HEK293 (cell line): ENCODE results near the gene ZNF76.
A peak's percentile ranks its signal among the peaks of the same experiment; 100 is the strongest.

Experiments
- CTCF ChIA-PET: fragments of 350-600 bp; formaldehyde crosslinking; extraction: SDS; loops from one replicate; lab custom pipeline; 2021; ENCODE audit warnings: antibody characterized with exemption; lab: Yijun Ruan, JAX
- POLR2A ChIA-PET: fragments of 300-600 bp; formaldehyde crosslinking; extraction: SDS; loops from one replicate; lab custom pipeline; 2020; ENCODE audit warnings: antibody characterized with exemption, inconsistent platforms; lab: Yijun Ruan, JAX
- H3K27ac ChIP-seq: fragments of 200-500 bp; sonication (Bioruptor generic); 2 replicates; pipeline ENCODE4 v1.5.1; 2014; ENCODE audit warnings: low read depth, low read length, control low read depth, inconsistent platforms; ENCODE audit errors: extremely low read depth
- H3K36me3 ChIP-seq, 2 experiments: fragments of 200-500 bp in 1 of 2; sonication (Bioruptor generic) in 1 of 2; 1 replicate in 1 of 2; 2 replicates in 1 of 2; pipeline ENCODE4 v1.5.1; 2014 to 2017; ENCODE audit warnings: inconsistent platforms in 2 of 2, low read length in 2 of 2; ENCODE audit not compliant: control insufficient read depth in 2 of 2, insufficient read depth in 1 of 2
- H3K4me1 ChIP-seq: fragments of 200-500 bp; sonication (Bioruptor generic); 2 replicates; pipeline ENCODE4 v1.5.1; 2014; ENCODE audit warnings: mild to moderate bottlenecking, low read length, inconsistent platforms; ENCODE audit not compliant: control insufficient read depth, insufficient read depth
- H3K4me3 ChIP-seq: 2 replicates; pipeline ENCODE4 v1.5.1; 2011; ENCODE audit warnings: low read depth, mild to moderate bottlenecking, control low read depth, low read length, moderate library complexity
- H3K9me3 ChIP-seq: fragments of 200-500 bp; sonication (Bioruptor generic); 2 replicates; pipeline ENCODE4 v1.5.1; 2014; ENCODE audit warnings: low read depth, low read length, inconsistent platforms; ENCODE audit not compliant: control insufficient read depth, insufficient read depth
- OSR2 ChIP-seq: fragments of 450-650 bp; formaldehyde crosslinking; IDR thresholded peaks from 2 replicates; pipeline ENCODE4 v1.5.1; 2016; ENCODE audit warnings: missing biosample characterization, missing genetic modification characterization
- SALL2 ChIP-seq: fragments of 450-650 bp; formaldehyde crosslinking; IDR thresholded peaks from 2 replicates; pipeline ENCODE4 v1.5.0; 2017; ENCODE audit warnings: missing biosample characterization, mild to moderate bottlenecking, missing genetic modification characterization, borderline replicate concordance
- YY2 ChIP-seq: fragments of 450-650 bp; formaldehyde crosslinking; IDR thresholded peaks from 2 replicates; pipeline ENCODE4 v1.5.1; 2016; ENCODE audit warnings: missing biosample characterization, missing genetic modification characterization
- ZFP3 ChIP-seq: fragments of 450-650 bp; formaldehyde crosslinking; IDR thresholded peaks from 2 replicates; pipeline ENCODE4 v1.5.1; 2016; ENCODE audit warnings: low read depth, missing biosample characterization, missing genetic modification characterization
- ZNF138 ChIP-seq: fragments of 450-650 bp; formaldehyde crosslinking; IDR thresholded peaks from 2 replicates; pipeline ENCODE4 v1.5.1; 2016; ENCODE audit warnings: missing biosample characterization, missing genetic modification characterization, borderline replicate concordance
- ZNF157 ChIP-seq: fragments of 450-650 bp; formaldehyde crosslinking; IDR thresholded peaks from 2 replicates; pipeline ENCODE4 v1.5.1; 2016; ENCODE audit warnings: missing biosample characterization, missing genetic modification characterization
- ZNF184 ChIP-seq: fragments of 450-650 bp; IDR thresholded peaks from 2 replicates; pipeline ENCODE4 v1.5.1; 2018; ENCODE audit warnings: missing biosample characterization, mild to moderate bottlenecking, missing genetic modification characterization
- ZNF211 ChIP-seq: fragments of 450-650 bp; formaldehyde crosslinking; IDR thresholded peaks from 2 replicates; pipeline ENCODE4 v1.5.1; 2016; ENCODE audit warnings: low read depth, missing biosample characterization, missing genetic modification characterization
- ZNF214 ChIP-seq: fragments of 450-650 bp; formaldehyde crosslinking; IDR thresholded peaks from 2 replicates; pipeline ENCODE4 v1.5.1; 2017; ENCODE audit warnings: missing biosample characterization, mild to moderate bottlenecking, missing genetic modification characterization, borderline replicate concordance
- ZNF23 ChIP-seq: fragments of 450-650 bp; formaldehyde crosslinking; IDR thresholded peaks from 2 replicates; pipeline ENCODE4 v1.5.1; 2016; ENCODE audit warnings: missing biosample characterization, missing genetic modification characterization, borderline replicate concordance
- ZNF391 ChIP-seq: fragments of 450-650 bp; formaldehyde crosslinking; IDR thresholded peaks from 2 replicates; pipeline ENCODE4 v1.5.1; 2016; ENCODE audit warnings: low read depth, missing biosample characterization, missing genetic modification characterization, borderline replicate concordance
- ZNF398 ChIP-seq: fragments of 450-650 bp; formaldehyde crosslinking; IDR thresholded peaks from 2 replicates; pipeline ENCODE4 v1.5.1; 2017; ENCODE audit warnings: missing biosample characterization, missing genetic modification characterization
- ZNF48 ChIP-seq: fragments of 450-650 bp; formaldehyde crosslinking; IDR thresholded peaks from 2 replicates; pipeline ENCODE4 v1.5.1; 2016; ENCODE audit warnings: missing biosample characterization, missing genetic modification characterization
- ZNF514 ChIP-seq: fragments of 450-650 bp; formaldehyde crosslinking; IDR thresholded peaks from 2 replicates; pipeline ENCODE4 v1.5.1; 2016; ENCODE audit warnings: missing biosample characterization, missing genetic modification characterization
- ZNF549 ChIP-seq: fragments of 450-650 bp; IDR thresholded peaks from 2 replicates; pipeline ENCODE4 v1.5.1; 2018; ENCODE audit warnings: missing biosample characterization, missing genetic modification characterization, mild to moderate bottlenecking, inconsistent platforms, moderate library complexity
- ZNF558 ChIP-seq: fragments of 450-650 bp; formaldehyde crosslinking; IDR thresholded peaks from 2 replicates; pipeline ENCODE4 v1.5.1; 2016; ENCODE audit warnings: missing biosample characterization, missing genetic modification characterization
- ZNF596 ChIP-seq: fragments of 450-650 bp; IDR thresholded peaks from 2 replicates; pipeline ENCODE4 v1.5.0; 2018; ENCODE audit warnings: missing biosample characterization, mild to moderate bottlenecking, missing genetic modification characterization, moderate library complexity
- ZNF624 ChIP-seq: fragments of 450-650 bp; formaldehyde crosslinking; IDR thresholded peaks from 2 replicates; pipeline ENCODE4 v1.5.1; 2017; ENCODE audit warnings: missing biosample characterization, missing genetic modification characterization
- ZNF660 ChIP-seq: fragments of 450-650 bp; IDR thresholded peaks from 2 replicates; pipeline ENCODE4 v1.5.1; 2018; ENCODE audit warnings: missing biosample characterization, mild to moderate bottlenecking, missing genetic modification characterization
- ZNF768 ChIP-seq: fragments of 450-650 bp; formaldehyde crosslinking; IDR thresholded peaks from 2 replicates; pipeline ENCODE4 v1.5.1; 2018; ENCODE audit warnings: missing biosample characterization, mild to moderate bottlenecking, missing genetic modification characterization
- ZNF843 ChIP-seq: fragments of 450-650 bp; formaldehyde crosslinking; IDR thresholded peaks from 2 replicates; pipeline ENCODE4 v1.5.1; 2016; ENCODE audit warnings: missing biosample characterization, missing genetic modification characterization
- TF ChIP-seq, protein P1 (sequence below): fragments of 450-650 bp; formaldehyde crosslinking; IDR thresholded peaks from 2 replicates; pipeline ENCODE4 v1.5.1; 2016; ENCODE audit warnings: missing biosample characterization, missing genetic modification characterization
- TF ChIP-seq, protein P2 (sequence below): fragments of 450-650 bp; formaldehyde crosslinking; IDR thresholded peaks from 2 replicates; pipeline ENCODE4 v1.5.1; 2017; ENCODE audit warnings: missing biosample characterization, missing genetic modification characterization

Gene ZNF76

GRCh38 chr6:35283361-35283760 is 23.8 kb downstream of the ZNF76 start:
- Histone ChIP-seq H3K4me1 (peaks cover 14% of the 10 kb centered on the region), H3K9me3 (no peaks in the 10 kb centered on the region), H3K27ac (no peak overlapping the region), H3K36me3 (peaks cover 30 to 61% of the 10 kb centered on the region in 2 experiments; a peak in 2 of 3 replicates), H3K4me3 (no peak overlapping the region)
- CTCF ChIA-PET: interaction anchor here (0.6 to 2.4 kb wide), 3 partner anchors 10 to 264 kb away, joined by 3 to 5 read pairs (median 3); no protein-coding TSS in a partner anchor
- no peak for TF ChIP-seq ZNF768 (tag by site-specific recombination)
- TF ChIP-seq ZNF558: no peak
- no peak for TF ChIP-seq ZNF48 (tag by site-specific recombination)
- TF ChIP-seq ZNF138 (tag by site-specific recombination): no peak
- no peak for TF ChIP-seq ZNF214 (tag by site-specific recombination)
- TF ChIP-seq ZNF843 (tag by site-specific recombination): no peak
- TF ChIP-seq OSR2 (tag by site-specific recombination): no peak
- no peak for TF ChIP-seq ZNF157 (tag by site-specific recombination)
- no peak for TF ChIP-seq ZFP3 (tag by site-specific recombination)
- no peak for TF ChIP-seq ZNF596
- no peak for TF ChIP-seq ZNF398
- no peak for TF ChIP-seq ZNF23
- TF ChIP-seq YY2 (tag by site-specific recombination): no peak
- no peak for TF ChIP-seq ZNF391
- no peak for TF ChIP-seq ZNF514 (tag by site-specific recombination)
- POLR2A ChIA-PET: no interaction called here

DNA sequence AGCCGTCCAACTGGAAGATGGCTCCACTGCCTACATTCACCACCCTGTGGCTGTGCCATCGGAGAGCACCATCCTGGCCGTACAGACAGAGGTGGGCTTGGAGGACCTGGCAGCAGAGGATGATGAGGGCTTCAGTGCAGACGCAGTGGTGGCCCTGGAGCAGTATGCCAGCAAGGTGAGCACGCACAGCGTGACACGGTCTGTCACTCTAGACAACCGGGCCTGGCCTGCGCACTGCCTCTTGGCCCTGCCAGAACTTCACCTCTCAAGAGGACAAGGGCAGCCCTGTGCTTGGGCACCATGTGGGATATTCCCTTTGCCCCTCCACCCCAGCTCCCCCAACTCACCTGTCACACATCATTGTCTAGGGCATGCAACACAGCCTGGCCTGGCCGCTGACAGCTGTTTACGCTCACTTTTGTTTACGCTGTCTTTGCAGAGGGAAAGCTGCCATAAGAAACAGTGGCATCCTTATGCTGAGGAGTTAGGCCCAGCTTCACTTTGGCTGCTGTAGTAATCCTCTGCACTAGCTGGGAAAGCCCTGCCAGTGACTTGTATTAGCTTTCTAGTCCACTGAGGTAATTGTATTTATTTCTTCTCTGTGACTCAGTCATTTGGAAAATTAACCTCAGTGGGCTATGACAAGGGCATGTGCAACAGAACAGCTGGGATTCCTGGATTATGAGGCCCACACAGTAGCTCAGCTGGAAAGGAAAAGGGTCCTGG is 28.3 kb downstream of the ZNF76 start:
- CTCF ChIA-PET: interaction anchor here (0.7 to 1.5 kb wide), 3 partner anchors 9 to 40 kb away, joined by 3 to 5 read pairs (median 4); partner anchors contain the start of gene DEF6
- TF ChIP-seq ZNF660 (tag by site-specific recombination) (no peak), ZNF184 (no peak), SALL2 (tag by site-specific recombination) (no peak), ZNF624 (tag by site-specific recombination) (no peak), ZNF549 (tag by site-specific recombination) (no peak)
- no peak overlapping the region for H3K27ac ChIP-seq
- no peaks in the 10 kb centered on the region for H3K9me3 ChIP-seq
- no peaks in the 10 kb centered on the region for H3K4me1 ChIP-seq
- POLR2A ChIA-PET: interaction anchor here (1.1 to 1.9 kb wide), 2 partner anchors 11 to 29 kb away, joined by 3 to 6 read pairs; partner anchors contain the start of gene ZNF76
- no peak overlapping the region for H3K4me3 ChIP-seq
- H3K36me3 ChIP-seq: peaks cover 17 to 90% of the 10 kb centered on the region in 2 experiments; a peak in 2 of 3 replicates

GRCh38 chr6:35288834-35289233 is 29.3 kb downstream of the ZNF76 start:
- Histone ChIP-seq H3K27ac (no peak overlapping the region), H3K9me3 (no peaks in the 10 kb centered on the region), H3K36me3 (peaks cover 17 to 90% of the 10 kb centered on the region in 2 experiments; a peak in 2 of 3 replicates), H3K4me3 (no peak overlapping the region), H3K4me1 (no peaks in the 10 kb centered on the region)
- CTCF ChIA-PET: interaction anchor here (0.7 to 0.8 kb wide), 3 partner anchors 9 to 161 kb away, joined by 3 to 5 read pairs (median 3); partner anchors contain the start of gene DEF6
- POLR2A ChIA-PET: interaction anchor here (0.9 to 1.9 kb wide), 3 partner anchors 8 to 30 kb away, joined by 3 to 6 read pairs (median 3); partner anchors contain the start of gene ZNF76
- TF ChIP-seq, protein P1, sequence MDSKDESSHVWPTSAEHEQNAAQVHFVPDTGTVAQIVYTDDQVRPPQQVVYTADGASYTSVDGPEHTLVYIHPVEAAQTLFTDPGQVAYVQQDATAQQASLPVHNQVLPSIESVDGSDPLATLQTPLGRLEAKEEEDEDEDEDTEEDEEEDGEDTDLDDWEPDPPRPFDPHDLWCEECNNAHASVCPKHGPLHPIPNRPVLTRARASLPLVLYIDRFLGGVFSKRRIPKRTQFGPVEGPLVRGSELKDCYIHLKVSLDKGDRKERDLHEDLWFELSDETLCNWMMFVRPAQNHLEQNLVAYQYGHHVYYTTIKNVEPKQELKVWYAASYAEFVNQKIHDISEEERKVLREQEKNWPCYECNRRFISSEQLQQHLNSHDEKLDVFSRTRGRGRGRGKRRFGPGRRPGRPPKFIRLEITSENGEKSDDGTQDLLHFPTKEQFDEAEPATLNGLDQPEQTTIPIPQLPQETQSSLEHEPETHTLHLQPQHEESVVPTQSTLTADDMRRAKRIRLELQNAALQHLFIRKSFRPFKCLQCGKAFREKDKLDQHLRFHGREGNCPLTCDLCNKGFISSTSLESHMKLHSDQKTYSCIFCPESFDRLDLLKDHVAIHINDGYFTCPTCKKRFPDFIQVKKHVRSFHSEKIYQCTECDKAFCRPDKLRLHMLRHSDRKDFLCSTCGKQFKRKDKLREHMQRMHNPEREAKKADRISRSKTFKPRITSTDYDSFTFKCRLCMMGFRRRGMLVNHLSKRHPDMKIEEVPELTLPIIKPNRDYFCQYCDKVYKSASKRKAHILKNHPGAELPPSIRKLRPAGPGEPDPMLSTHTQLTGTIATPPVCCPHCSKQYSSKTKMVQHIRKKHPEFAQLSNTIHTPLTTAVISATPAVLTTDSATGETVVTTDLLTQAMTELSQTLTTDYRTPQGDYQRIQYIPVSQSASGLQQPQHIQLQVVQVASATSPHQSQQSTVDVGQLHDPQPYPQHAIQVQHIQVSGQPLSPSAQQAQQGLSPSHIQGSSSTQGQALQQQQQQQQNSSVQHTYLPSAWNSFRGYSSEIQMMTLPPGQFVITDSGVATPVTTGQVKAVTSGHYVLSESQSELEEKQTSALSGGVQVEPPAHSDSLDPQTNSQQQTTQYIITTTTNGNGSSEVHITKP (tag by site-specific recombination): peak; percentile 78
- TF ChIP-seq, protein P2, sequence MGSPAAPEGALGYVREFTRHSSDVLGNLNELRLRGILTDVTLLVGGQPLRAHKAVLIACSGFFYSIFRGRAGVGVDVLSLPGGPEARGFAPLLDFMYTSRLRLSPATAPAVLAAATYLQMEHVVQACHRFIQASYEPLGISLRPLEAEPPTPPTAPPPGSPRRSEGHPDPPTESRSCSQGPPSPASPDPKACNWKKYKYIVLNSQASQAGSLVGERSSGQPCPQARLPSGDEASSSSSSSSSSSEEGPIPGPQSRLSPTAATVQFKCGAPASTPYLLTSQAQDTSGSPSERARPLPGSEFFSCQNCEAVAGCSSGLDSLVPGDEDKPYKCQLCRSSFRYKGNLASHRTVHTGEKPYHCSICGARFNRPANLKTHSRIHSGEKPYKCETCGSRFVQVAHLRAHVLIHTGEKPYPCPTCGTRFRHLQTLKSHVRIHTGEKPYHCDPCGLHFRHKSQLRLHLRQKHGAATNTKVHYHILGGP: no peak
- no peak for TF ChIP-seq ZNF211 (tag by site-specific recombination)
